GM08714 (cell line): ENCODE results near the gene PCYT1B.

Source experiments
- H3K4me3 ChIP-seq: fragments of 200-500 bp; sonication (Bioruptor generic); 2 replicates; pipeline ENCODE4 v1.5.1; 2014; ENCODE audit warnings: mild to moderate bottlenecking, low read length, inconsistent platforms
- ZNF274 ChIP-seq: IDR thresholded peaks from 2 replicates; pipeline ENCODE4 v1.6.1; 2012; ENCODE audit warnings: mild to moderate bottlenecking, low read depth, low read length

PCYT1B gene

GRCh38 chrX:24520472-24520871, 126.7 kb downstream of the PCYT1B start:
- no peak overlapping the region for H3K4me3 ChIP-seq
- TF ChIP-seq ZNF274 = no peak

- no peak overlapping the region for H3K4me3 ChIP-seq
- no peak for TF ChIP-seq ZNF274
Observed at GRCh38 chrX:24515447-24515846, 131.7 kb downstream of the PCYT1B start.

- no peak overlapping the region for H3K4me3 ChIP-seq
- TF ChIP-seq ZNF274 = no peak
Observed at GRCh38 chrX:24513416-24513815, 133.7 kb downstream of the PCYT1B start.

DNA sequence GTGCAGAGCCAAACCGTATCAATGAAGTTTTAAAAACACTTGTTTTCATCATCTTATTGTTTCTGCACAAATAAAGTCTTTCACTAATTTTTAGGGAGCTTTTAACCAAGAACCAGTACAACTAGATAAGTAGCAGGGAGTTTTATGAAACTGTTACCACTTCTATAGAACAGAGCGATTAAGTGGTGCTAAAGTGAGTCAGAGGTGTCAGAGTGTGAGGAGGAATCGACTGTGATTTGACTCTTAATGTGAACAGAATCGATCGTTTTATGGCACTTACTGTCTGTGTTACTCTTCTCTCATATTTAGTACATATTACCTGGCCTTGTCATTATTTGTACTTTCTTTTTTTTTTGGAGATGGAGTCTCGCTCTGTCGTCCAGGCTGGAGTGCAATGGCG, 138.8 kb downstream of the PCYT1B start:
- H3K4me3 ChIP-seq = no peak overlapping the region
- no peak for TF ChIP-seq ZNF274
